ENCODE results near the gene CYTIP.

CYTIP gene

DNA sequence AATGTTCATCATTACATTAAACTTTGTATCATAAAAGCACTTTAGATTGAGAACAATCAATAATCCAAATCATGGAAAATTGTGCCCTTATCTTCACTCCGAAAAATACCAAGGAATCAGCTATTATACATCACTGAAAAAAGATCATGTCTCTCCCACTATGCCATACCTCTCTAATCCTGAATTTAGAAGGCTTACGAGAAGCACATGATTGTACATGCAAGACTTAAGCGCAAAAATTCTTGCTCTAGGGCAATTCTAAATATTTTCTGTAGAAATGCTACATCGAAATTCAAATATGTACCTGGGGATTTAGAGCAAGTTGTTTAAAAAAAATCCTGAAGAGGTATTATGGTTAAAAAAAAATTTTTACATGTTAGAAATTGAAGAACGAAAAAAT, 1.3 kb downstream of the CYTIP start:
- no peaks in the 10 kb centered on the region for H3K27me3 Mint-ChIP-seq
- H3K4me3 Mint-ChIP-seq = peak overlapping the region; percentile 84
- H3K36me3 Mint-ChIP-seq (ENCODE audit: low read depth) = peaks cover 59% of the 10 kb centered on the region
- intact Hi-C loops (cut with micrococcal nuclease) = loop anchor here (1.0 to 2.0 kb wide), 2 partner anchors 22 to 27 kb away; no protein-coding TSS in a partner anchor
- H3K4me1 Mint-ChIP-seq (ENCODE audit: low read depth) = peaks cover 50% of the 10 kb centered on the region
- no peaks in the 10 kb centered on the region for H3K9me3 Mint-ChIP-seq
- H3K27ac Mint-ChIP-seq = peak overlapping the region; percentile 91

DNA sequence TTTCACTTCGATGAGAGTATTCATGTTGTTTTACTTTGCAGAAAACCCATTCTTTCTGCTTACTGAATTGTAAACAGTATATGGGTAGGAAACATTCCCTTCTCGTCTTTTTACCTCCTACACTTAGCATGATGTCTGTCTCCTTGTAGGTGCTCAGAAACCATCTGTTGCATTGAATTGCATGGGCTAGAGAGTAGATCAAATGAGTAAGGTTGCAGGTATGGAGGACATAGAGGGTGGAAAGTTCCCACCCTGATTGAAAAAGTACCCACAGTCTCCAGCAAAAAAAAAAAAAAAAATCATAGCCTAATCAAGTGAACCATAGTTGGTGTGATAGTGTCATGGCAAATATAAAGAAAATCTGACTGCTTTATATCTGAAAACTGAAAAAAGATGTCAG, 1.7 kb downstream of the CYTIP start:
- Mint-ChIP-seq H3K36me3 (ENCODE audit: low read depth) (peaks cover 63% of the 10 kb centered on the region), H3K9me3 (no peaks in the 10 kb centered on the region), H3K27me3 (no peaks in the 10 kb centered on the region), H3K27ac (peak overlapping the region; percentile 91), H3K4me1 (ENCODE audit: low read depth) (peaks cover 54% of the 10 kb centered on the region), H3K4me3 (peak overlapping the region; percentile 84)
- intact Hi-C loops (cut with micrococcal nuclease) = loop anchor here (1.0 to 2.0 kb wide), 2 partner anchors 21 to 27 kb away; no protein-coding TSS in a partner anchor

DNA sequence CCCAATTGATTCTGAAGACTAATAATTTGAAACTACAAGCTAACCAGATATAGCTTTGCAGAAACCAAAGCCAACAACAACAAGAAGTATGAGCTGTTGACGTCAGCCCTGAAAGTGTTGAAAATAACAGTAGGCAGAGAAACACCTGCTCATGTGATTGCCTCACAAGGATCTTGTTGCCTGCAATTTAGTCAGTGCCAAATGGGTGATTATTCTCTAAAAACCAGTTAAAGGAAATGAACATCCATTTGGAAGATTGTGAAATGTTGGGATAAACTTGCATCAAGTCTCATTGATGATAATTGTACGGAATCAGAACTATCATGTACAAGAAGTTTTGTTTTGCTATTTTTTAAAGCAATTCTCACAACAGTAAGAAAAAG, 2.8 kb downstream of the CYTIP start:
- Mint-ChIP-seq H3K27ac (peak overlapping the region; percentile 91), H3K4me3 (peak overlapping the region; percentile 84), H3K9me3 (no peaks in the 10 kb centered on the region), H3K4me1 (ENCODE audit: low read depth) (peaks cover 60% of the 10 kb centered on the region), H3K27me3 (no peaks in the 10 kb centered on the region), H3K36me3 (ENCODE audit: low read depth) (peaks cover 70% of the 10 kb centered on the region)
- intact Hi-C loops (cut with micrococcal nuclease) = no loop called here

DNA sequence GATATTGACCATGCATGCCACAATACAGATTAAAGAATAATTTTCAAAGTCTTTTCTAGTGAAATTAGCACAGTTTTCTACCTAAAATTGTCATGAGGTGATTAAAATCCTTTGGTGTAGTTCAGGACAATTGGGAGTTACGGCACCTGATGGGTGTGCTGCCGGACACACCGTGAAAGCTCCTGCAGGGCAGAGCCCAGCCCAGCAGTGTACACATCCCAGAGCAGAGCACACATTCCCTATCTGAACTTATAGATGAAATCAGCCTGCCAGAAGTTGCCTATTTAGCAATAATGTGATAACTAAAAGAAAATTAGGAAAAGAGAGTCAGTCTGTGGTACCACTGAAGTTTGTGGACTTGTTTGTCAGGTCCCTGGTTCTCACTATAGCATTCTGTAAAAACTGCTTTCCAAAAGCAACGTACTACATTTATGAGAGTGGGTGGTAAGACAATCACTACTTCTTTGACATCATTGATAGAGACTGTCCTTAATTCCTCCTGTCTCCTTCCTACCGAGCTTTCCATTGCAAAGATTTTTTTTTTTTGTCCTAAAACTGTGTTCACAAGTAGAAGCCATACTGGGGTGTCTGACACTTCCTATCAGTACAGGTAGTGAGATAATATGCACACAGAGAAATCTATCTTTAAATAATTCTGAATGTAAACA, 3.4 kb downstream of the CYTIP start:
- Mint-ChIP-seq H3K9me3 (no peaks in the 10 kb centered on the region), H3K27ac (peak overlapping the region; percentile 91), H3K4me1 (ENCODE audit: low read depth) (peaks cover 64% of the 10 kb centered on the region), H3K27me3 (no peaks in the 10 kb centered on the region), H3K4me3 (peak overlapping the region; percentile 84), H3K36me3 (ENCODE audit: low read depth) (peaks cover 73% of the 10 kb centered on the region)
- intact Hi-C loops (cut with micrococcal nuclease) = no loop called here

DNA sequence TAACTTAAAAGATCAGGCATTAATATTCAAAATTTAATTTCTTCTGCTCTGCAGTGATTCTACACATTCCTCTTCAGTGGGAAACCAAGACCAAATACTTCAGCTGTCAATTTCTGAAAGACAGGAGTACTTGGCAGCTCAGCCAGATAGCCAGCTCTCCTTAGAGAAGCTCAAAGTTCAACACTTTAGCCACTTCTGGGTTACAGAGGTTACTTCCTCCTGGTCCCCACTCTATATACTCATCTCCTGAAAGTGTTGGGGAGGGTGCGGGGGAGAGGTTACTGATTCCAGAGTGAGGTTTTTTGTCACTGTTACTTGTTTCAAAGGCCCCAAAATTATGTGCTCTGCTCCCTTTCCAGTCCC, 4.1 kb downstream of the CYTIP start:
- Mint-ChIP-seq H3K9me3 (no peaks in the 10 kb centered on the region), H3K27ac (peak overlapping the region; percentile 91), H3K4me3 (peak overlapping the region; percentile 84), H3K27me3 (no peaks in the 10 kb centered on the region), H3K4me1 (ENCODE audit: low read depth) (peaks cover 65% of the 10 kb centered on the region), H3K36me3 (ENCODE audit: low read depth) (peaks cover 79% of the 10 kb centered on the region)
- intact Hi-C loops (cut with micrococcal nuclease) = no loop called here

DNA sequence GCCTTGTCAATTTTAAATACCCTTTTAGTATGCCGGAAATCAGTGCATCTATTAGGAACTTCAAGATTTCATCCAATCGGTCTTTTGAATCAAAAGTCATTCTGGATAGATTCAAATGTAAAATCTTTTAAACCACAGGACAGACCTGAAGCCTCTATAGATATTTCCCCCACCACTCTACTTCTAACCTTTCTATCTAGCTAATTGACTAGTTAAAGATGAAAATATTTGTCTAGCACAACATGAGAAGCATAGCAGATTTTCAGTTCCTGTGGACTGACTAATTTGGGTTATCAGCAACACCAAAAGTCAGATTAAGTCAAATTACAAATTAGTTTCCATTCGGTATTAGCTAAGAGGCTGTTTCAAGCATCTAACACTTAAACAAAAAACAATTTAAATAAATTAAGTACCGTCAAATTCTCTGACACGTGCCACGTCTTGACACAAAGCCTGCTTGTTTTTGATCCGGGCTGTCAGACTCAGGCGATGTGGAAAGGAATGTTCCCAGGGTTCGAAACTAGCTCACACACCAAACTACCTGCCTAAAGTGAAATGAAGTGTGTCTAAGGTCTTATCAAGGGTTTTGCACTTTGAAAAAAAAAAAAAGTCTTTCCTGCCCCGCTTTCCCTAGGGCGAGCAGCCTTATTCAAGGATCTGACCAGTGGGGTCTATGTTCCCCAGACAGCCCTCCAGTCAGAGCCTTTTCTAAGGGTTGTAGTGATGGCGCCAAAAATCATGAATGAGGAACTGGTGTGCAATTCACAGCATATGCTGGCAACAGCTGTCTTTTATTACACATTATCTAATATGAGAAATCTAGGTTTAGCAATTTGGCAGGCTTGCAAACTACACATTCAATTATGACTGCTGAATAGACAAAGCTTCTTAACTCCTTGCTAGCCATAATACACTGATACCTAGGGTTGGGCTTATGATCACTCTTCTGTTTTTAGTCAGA, 4.7 kb downstream of the CYTIP start:
- intact Hi-C loops (cut with micrococcal nuclease) = no loop called here
- H3K36me3 Mint-ChIP-seq (ENCODE audit: low read depth) = peaks cover 86% of the 10 kb centered on the region
- no peaks in the 10 kb centered on the region for H3K27me3 Mint-ChIP-seq
- H3K4me3 Mint-ChIP-seq = peak overlapping the region; percentile 84
- H3K27ac Mint-ChIP-seq = peak overlapping the region; percentile 91
- no peaks in the 10 kb centered on the region for H3K9me3 Mint-ChIP-seq
- peaks cover 66% of the 10 kb centered on the region for H3K4me1 Mint-ChIP-seq (ENCODE audit: low read depth)

DNA sequence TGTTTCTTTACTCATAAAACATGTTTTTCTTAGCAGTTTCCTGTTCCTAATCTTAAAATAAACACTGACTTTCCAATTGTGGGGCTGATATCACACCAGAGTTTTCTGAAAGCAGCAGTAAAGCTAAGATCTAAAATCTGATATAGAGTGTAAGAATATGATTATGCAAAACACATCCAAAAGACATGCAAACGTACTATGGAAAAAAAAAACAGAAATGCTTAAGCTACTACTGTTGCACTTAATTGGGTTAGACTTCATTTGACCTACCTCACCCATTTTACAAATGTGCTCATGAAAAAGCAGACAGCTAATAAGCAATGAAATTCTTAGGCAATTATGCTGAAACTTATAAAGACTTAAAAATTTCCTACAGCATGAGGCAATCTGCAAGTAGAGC, 10.5 kb downstream of the CYTIP start:
- Mint-ChIP-seq H3K36me3 (ENCODE audit: low read depth) (peaks cover 92% of the 10 kb centered on the region), H3K27me3 (no peaks in the 10 kb centered on the region), H3K27ac (no peak overlapping the region), H3K9me3 (no peaks in the 10 kb centered on the region), H3K4me3 (no peak overlapping the region), H3K4me1 (ENCODE audit: low read depth) (peaks cover 66% of the 10 kb centered on the region)
- intact Hi-C loops (cut with micrococcal nuclease) = no loop called here

DNA sequence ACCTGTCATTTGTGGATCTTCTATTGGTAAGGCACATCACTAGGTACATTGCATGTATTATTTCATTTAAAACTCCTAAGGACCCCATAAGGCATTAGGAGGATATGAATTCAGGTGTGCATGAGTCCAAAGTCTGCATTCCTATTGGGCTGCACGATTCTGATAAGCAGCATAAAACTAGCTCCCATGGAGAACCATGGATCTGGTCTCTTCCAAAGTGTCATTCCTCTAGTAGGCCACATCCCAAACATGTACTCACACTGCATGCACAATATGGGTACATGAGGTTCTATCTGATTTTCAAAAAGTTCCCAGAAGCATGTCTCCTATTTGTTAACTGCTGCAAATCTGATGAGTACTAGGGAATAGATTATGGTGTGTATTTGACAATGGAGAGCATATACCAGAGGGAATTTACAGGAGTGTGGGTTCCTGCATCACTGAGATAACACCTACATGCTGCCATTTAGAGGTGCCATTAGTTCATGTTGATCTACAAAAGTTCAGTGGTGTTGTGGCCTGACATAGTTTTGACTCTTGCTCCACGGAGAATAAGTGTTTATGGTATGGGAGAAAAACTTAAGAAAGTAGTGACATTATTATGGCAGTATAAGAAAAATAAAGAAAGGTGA, 11.3 kb downstream of the CYTIP start:
- Mint-ChIP-seq H3K36me3 (ENCODE audit: low read depth) (peaks cover 92% of the 10 kb centered on the region), H3K9me3 (no peaks in the 10 kb centered on the region), H3K4me1 (ENCODE audit: low read depth) (peaks cover 59% of the 10 kb centered on the region), H3K4me3 (no peak overlapping the region), H3K27ac (no peak overlapping the region), H3K27me3 (no peaks in the 10 kb centered on the region)
- intact Hi-C loops (cut with micrococcal nuclease) = no loop called here

DNA sequence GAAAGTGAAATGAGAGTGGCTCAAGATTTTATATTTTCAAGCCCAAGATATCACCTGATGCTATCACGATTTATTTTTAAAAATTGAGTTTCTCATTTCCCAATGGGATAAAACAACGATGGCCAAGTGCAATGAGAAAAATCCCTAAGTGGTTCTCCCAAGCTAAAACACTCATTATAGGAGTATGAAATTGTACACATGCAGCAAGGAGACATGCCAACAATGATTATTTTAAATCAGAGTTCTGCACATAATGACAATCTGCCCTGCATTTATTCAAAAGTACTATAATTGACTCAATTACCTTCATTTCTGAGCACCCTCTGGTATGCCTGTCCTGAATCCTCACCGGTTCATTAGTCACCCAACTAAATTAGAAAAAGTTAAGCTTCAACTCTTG, 12.7 kb downstream of the CYTIP start:
- Mint-ChIP-seq H3K4me1 (ENCODE audit: low read depth) (peaks cover 62% of the 10 kb centered on the region), H3K9me3 (no peaks in the 10 kb centered on the region), H3K27me3 (no peaks in the 10 kb centered on the region), H3K27ac (no peak overlapping the region), H3K4me3 (no peak overlapping the region), H3K36me3 (ENCODE audit: low read depth) (peaks cover 95% of the 10 kb centered on the region)
- intact Hi-C loops (cut with micrococcal nuclease) = no loop called here

DNA sequence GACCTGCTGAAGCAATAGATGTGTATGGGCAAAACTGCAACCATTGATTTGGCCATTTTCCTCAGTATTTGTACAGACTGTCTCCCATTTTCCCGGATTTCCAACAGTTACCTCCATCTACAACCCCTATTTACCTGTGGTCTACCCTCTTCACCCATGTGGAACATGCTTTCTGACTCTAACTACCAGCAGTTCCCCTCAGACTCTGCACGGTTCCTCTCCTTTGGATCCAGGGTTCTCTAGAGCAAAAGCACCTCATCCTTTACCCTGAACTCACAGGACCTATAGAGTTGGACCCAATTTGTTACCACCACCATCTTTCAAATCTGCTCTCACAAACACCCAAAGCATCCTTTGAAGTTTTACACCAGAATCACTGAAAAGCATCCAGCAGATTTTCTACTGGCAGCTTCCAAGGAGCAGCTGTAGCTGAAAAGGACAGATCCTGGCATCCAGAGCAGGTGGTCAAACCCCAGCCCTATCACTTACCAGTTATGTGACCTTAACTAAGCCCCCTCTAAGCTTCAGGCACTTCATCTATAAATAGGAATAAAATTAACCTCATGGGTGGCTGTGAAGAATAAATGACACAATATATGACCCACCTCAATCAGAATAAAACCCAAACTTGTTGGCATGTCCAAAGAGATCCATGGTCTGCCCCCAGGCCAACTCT, 15.3 kb downstream of the CYTIP start:
- Mint-ChIP-seq H3K9me3 (no peaks in the 10 kb centered on the region), H3K27me3 (no peaks in the 10 kb centered on the region), H3K4me1 (ENCODE audit: low read depth) (peaks cover 39% of the 10 kb centered on the region), H3K4me3 (no peak overlapping the region), H3K27ac (peak overlapping the region; percentile 42), H3K36me3 (ENCODE audit: low read depth) (peaks cover 98% of the 10 kb centered on the region)
- intact Hi-C loops (cut with micrococcal nuclease) = loop anchor here (5.0 kb wide), 1 partner anchor 101 kb away; the partner anchor contains the start of gene ERMN

DNA sequence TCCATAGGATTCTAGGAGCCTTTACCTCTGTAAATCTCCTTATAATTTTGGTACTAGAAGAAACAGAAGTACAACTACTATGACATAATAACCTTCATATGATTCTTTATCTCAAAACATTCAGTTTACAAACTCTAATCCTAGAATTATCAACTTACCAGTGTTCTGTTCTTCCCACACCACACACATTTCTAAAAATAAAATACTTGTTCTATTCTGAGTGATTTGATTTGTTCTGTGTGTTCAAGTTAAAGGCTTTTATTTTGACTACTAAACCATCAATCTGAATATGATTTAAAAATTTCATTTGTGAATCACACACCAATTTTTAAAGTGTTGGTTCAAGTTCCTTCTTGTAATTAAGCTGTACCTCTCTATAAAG, 16.0 kb downstream of the CYTIP start:
- H3K9me3 Mint-ChIP-seq = no peaks in the 10 kb centered on the region
- H3K27ac Mint-ChIP-seq = no peak overlapping the region
- H3K4me1 Mint-ChIP-seq (ENCODE audit: low read depth) = peaks cover 32% of the 10 kb centered on the region
- no peaks in the 10 kb centered on the region for H3K27me3 Mint-ChIP-seq
- H3K36me3 Mint-ChIP-seq (ENCODE audit: low read depth) = peaks cover 98% of the 10 kb centered on the region
- no peak overlapping the region for H3K4me3 Mint-ChIP-seq
- intact Hi-C loops (cut with micrococcal nuclease) = loop anchor here (5.0 kb wide), 1 partner anchor 101 kb away; the partner anchor contains the start of gene ERMN

DNA sequence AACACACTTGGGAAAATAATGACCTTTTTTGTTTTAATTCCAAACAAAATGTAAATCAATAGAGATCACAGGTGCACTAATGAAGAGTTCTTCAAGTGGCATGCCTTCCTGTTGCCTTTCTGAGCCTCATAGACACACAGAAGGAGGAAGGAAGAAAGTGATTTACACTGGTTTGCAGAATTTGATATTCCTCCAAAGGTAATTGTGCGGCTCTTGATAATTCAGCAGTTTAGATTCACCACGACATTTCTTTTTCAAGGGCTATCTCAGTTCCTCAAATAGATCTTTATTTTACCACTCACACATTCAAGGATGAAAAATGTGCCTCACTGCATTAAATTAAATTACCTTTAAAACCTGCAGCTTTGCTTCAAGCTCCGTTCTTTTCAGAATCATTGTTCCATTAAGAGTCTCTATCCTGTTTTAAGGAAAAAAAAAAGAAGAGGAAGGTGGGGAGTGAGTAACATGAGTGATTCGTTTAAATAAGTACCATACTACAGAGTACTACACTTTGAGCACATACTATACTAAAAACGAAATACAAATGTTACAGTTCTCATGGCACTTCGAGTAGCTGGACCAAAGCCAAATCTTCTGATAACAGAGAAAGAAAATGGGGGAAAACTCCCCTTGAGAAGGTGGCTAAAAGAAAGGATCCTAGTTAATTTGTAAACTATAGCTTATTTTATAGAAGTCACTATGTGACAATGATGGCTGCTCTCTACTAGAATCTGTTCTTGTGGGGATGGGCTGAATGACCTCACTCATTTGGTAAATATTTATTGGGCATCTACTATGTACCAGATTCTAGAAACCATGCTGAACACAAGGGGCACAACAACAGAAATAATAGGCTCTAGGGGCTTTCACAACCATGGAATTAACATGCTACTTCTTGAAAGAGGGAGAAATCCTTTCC, 16.6 kb downstream of the CYTIP start:
- Mint-ChIP-seq H3K4me1 (ENCODE audit: low read depth) (peaks cover 25% of the 10 kb centered on the region), H3K27ac (peak overlapping the region; percentile 43), H3K36me3 (ENCODE audit: low read depth) (peaks cover 95% of the 10 kb centered on the region), H3K9me3 (no peaks in the 10 kb centered on the region), H3K27me3 (no peaks in the 10 kb centered on the region), H3K4me3 (no peak overlapping the region)
- intact Hi-C loops (cut with micrococcal nuclease) = loop anchor here (5.0 kb wide), 1 partner anchor 100 kb away; the partner anchor contains the start of gene ERMN

Measured in dendritic cell treated with granulocyte-macrophage colony-stimulating factor and Interleukin-4, amounts not matched to agents 40 ng/mL and 50 ng/mL, for 4 days (primary cell).